ENCODE results near the gene DCDC1. TPM values are rescaled to one million over a fixed set of nuclear protein-coding genes. Genes with fewer than 3 reads are reported as not detected.

DCDC1 gene
- total and polyA plus RNA-seq, 2 experiments from 2014 or later, result 1.1 TPM; not detected in 1

GRCh38 chr11:31247321-31247720 is 122.2 kb downstream of the DCDC1 start:
- TF ChIP-seq, protein P1, sequence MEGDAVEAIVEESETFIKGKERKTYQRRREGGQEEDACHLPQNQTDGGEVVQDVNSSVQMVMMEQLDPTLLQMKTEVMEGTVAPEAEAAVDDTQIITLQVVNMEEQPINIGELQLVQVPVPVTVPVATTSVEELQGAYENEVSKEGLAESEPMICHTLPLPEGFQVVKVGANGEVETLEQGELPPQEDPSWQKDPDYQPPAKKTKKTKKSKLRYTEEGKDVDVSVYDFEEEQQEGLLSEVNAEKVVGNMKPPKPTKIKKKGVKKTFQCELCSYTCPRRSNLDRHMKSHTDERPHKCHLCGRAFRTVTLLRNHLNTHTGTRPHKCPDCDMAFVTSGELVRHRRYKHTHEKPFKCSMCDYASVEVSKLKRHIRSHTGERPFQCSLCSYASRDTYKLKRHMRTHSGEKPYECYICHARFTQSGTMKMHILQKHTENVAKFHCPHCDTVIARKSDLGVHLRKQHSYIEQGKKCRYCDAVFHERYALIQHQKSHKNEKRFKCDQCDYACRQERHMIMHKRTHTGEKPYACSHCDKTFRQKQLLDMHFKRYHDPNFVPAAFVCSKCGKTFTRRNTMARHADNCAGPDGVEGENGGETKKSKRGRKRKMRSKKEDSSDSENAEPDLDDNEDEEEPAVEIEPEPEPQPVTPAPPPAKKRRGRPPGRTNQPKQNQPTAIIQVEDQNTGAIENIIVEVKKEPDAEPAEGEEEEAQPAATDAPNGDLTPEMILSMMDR (IDR thresholded peaks at IDR 0.05; ENCODE audit: low read depth, low read length), result no peak

DNA sequence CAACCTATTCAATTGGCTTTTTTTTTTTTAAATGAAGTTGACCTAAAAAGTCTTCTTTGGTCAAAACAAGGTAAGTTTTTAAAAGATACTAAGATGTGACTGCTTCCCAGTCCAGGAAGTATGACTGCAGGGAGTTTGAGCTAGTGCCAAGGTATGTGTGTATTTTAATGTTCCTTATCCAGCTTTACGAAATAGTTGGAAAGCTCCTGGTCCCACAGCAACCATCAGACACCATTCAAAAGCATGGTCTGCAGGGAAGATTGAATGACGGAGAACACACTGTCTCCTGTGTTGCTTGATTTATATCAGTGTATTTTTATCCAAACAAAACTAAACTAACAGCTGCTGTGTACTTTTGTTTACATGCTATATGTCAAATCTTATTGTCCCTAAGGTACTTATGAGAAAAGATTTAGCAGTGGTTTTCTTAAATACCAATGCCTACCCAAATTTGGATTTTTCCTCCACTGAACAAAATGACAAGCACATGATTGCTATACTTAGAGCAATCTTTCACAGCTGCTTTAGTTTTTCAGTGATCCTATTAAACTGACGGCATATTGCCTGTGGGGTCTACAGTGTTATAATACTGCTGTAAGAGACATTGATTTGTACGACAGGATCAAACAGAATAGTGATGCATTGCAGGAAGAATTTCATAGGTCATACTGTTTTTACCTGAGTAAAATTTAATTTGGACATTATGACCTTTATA is 122.9 kb downstream of the DCDC1 start:
- H3K27me3 ChIP-seq, result no peaks in the 10 kb centered on the region
- no peaks in the 10 kb centered on the region for H3K9me3 ChIP-seq (ENCODE audit: low read depth)
- TF ChIP-seq, protein P1 (IDR thresholded peaks at IDR 0.05; ENCODE audit: low read depth, low read length), result no peak
- no peaks in the 10 kb centered on the region for H3K36me3 ChIP-seq
- no peak overlapping the region for H3K27ac ChIP-seq
- H3K4me3 ChIP-seq, result no peak overlapping the region
- H3K4me1 ChIP-seq (ENCODE audit: low read depth), result no peaks in the 10 kb centered on the region
- DNase-seq (ENCODE audit: low read depth in 1 of 2, low spot score in 1 of 2), result peak in 1 of 2 donors; percentile 75

More at GRCh38 chr11:31247321-31247720, 122.2 kb downstream of the DCDC1 start:
- Histone ChIP-seq H3K27me3 (no peaks in the 10 kb centered on the region), H3K4me1 (ENCODE audit: low read depth) (no peaks in the 10 kb centered on the region), H3K36me3 (no peaks in the 10 kb centered on the region), H3K4me3 (no peak overlapping the region), H3K27ac (no peak overlapping the region), H3K9me3 (ENCODE audit: low read depth) (no peaks in the 10 kb centered on the region)
- DNase-seq (ENCODE audit: low read depth in 1 of 2, low spot score in 1 of 2), result no peak

GRCh38 chr11:31243706-31244105 is 125.8 kb downstream of the DCDC1 start:
- no peak overlapping the region for H3K27ac ChIP-seq
- no peaks in the 10 kb centered on the region for H3K9me3 ChIP-seq (ENCODE audit: low read depth)
- H3K4me3 ChIP-seq, result no peak overlapping the region
- no peaks in the 10 kb centered on the region for H3K36me3 ChIP-seq
- DNase-seq (ENCODE audit: low read depth in 1 of 2, low spot score in 1 of 2), result no peak
- no peaks in the 10 kb centered on the region for H3K27me3 ChIP-seq
- TF ChIP-seq, protein P1 (IDR thresholded peaks at IDR 0.05; ENCODE audit: low read depth, low read length), result no peak
- no peaks in the 10 kb centered on the region for H3K4me1 ChIP-seq (ENCODE audit: low read depth)

GRCh38 chr11:31240340-31240904 is 129.1 kb downstream of the DCDC1 start:
- DNase-seq (ENCODE audit: low read depth in 1 of 2, low spot score in 1 of 2), result peak; percentile 70 to 72
- no peak overlapping the region for H3K4me3 ChIP-seq
- H3K36me3 ChIP-seq, result no peaks in the 10 kb centered on the region
- no peaks in the 10 kb centered on the region for H3K4me1 ChIP-seq (ENCODE audit: low read depth)
- TF ChIP-seq, protein P1 (IDR thresholded peaks at IDR 0.05; ENCODE audit: low read depth, low read length), result peak; percentile 63
- H3K27me3 ChIP-seq, result no peaks in the 10 kb centered on the region
- H3K9me3 ChIP-seq (ENCODE audit: low read depth), result no peaks in the 10 kb centered on the region
- no peak overlapping the region for H3K27ac ChIP-seq

DNA sequence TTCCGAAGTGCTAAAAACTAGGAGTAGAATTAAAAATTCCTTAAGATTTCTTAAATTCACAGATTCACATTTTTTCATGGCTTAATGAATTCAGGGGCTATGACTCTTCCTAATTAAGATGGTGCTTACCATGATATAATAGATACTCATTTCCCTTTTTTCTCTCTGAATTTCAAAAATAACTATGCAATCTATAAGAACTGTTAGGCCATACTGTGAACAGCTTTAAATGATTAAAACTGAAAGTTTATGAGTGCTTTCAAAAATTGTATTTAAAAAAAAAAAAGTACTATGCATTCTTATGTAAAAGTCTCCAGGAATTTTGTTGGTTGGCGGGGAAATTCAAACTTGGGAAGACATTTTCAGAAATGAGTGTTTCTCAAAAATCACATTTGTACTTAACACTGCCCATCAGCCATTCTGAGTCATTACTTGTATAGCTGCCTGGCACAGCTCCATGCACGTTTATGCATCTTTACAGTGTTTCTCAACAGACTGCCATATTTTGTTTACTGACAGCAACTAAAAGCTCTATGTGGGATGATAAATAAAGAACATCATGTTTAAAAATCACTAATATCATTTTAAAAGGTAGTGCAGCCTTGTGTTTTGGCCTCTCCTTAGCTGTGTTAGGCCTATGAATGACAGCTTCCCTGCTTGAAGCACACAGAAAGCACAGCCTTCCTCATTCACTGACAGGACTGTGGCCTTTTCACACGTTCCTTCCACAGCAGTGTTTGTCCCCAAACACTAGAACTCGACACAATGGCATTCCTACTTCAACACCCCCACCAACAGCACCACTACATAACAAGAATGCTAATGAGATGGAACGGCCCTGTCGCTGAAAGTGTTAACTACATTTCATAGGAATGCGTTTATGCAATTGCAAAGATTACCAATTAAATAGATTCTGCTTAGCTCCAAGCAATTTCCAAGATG is 131.4 kb downstream of the DCDC1 start:
- H3K9me3 ChIP-seq (ENCODE audit: low read depth), result no peaks in the 10 kb centered on the region
- DNase-seq (ENCODE audit: low read depth in 1 of 2, low spot score in 1 of 2), result peak in 1 of 2 donors; percentile 35
- no peaks in the 10 kb centered on the region for H3K36me3 ChIP-seq
- TF ChIP-seq, protein P1 (IDR thresholded peaks at IDR 0.05; ENCODE audit: low read depth, low read length), result no peak
- H3K4me3 ChIP-seq, result no peak overlapping the region
- no peak overlapping the region for H3K27ac ChIP-seq
- no peaks in the 10 kb centered on the region for H3K4me1 ChIP-seq (ENCODE audit: low read depth)
- no peaks in the 10 kb centered on the region for H3K27me3 ChIP-seq
